Naive thymus-derived CD8-positive, alpha-beta T cell (primary cell): ENCODE data around the gene C8G. TPM values are rescaled to one million over a fixed set of nuclear protein-coding genes. Genes with fewer than 3 reads are reported as not detected.
A peak's percentile ranks its signal among the peaks of the same experiment; 100 is the strongest.

ENCODE experiments used
- ATAC-seq, 2 donors: fragments of 150-1000 bp; cut with Tn5 transposase in 1 of 2; sonication (Bioruptor Pico), chemical (Tn5 transposase) in 1 of 2; 1 replicate in 1 of 2; 2 replicates in 1 of 2; pipeline ENCODE4 v1.10.0; 2021; ENCODE audit warnings: mild to moderate bottlenecking in 2 of 2, moderate library complexity in 2 of 2
- POLR2A ChIA-PET: fragments of 350-600 bp; sonication (Branson Sonifier 250); formaldehyde crosslinking; loops from one replicate; lab custom pipeline; 2021; ENCODE audit warnings: antibody characterized with exemption; lab: Charles Lee
- DNase-seq, 10 donors: peaks; one replicate each; pipeline versions ENCODE4 v3.0.0 to v3.0.0-alpha.2; 2020 to 2022
- H3K27ac Mint-ChIP-seq, 10 donors: one replicate each; pipeline ENCODE4 v1.8.0; 2020 to 2022; ENCODE audit warnings: mild to moderate bottlenecking in 10 of 10, mixed read lengths in 10 of 10, moderate library complexity in 4 of 10, inconsistent platforms in 1 of 10
- H3K27me3 Mint-ChIP-seq, 5 donors: one replicate each; pipeline ENCODE4 v1.8.0; 2021 to 2022; ENCODE audit warnings: mixed read lengths in 5 of 5
- H3K36me3 Mint-ChIP-seq, 3 donors: one replicate each; pipeline ENCODE4 v1.8.0; 2020 to 2022; ENCODE audit warnings: mixed read lengths in 3 of 3, mild to moderate bottlenecking in 2 of 3, inconsistent platforms in 1 of 3
- H3K4me1 Mint-ChIP-seq, 4 donors: one replicate each; pipeline ENCODE4 v1.8.0; 2021 to 2022; ENCODE audit warnings: mixed read lengths in 4 of 4
- H3K4me3 Mint-ChIP-seq, 10 donors: one replicate each; pipeline ENCODE4 v1.8.0; 2020 to 2022; ENCODE audit warnings: mild to moderate bottlenecking in 10 of 10, mixed read lengths in 10 of 10, moderate library complexity in 6 of 10, inconsistent platforms in 1 of 10
- H3K9me3 Mint-ChIP-seq, 9 donors: one replicate each; pipeline ENCODE4 v1.8.0; 2020 to 2022; ENCODE audit warnings: mixed read lengths in 9 of 9, mild to moderate bottlenecking in 3 of 9, inconsistent platforms in 1 of 9, moderate library complexity in 1 of 9
- polyA plus RNA-seq, 3 donors: library from polyadenylated mRNA; unstranded; fragments of 300-500 nt; fragmentation: Illumina TruSeq; gene quantifications; one replicate each; pipeline ENCODE4 v1.2.3, GENCODE V29; 2021
- total RNA-seq, 8 experiments: library from RNA in 2 of 8; stranded (reverse) in 2 of 8; gene quantifications; one replicate each; pipeline ENCODE4 v1.2.3 and lab custom pipeline; 2021 to 2026

The C8G gene
- total and polyA plus RNA-seq, 5 experiments from 2014 or later, result 0.99 to 1.6 TPM; not detected in 3

DNA sequence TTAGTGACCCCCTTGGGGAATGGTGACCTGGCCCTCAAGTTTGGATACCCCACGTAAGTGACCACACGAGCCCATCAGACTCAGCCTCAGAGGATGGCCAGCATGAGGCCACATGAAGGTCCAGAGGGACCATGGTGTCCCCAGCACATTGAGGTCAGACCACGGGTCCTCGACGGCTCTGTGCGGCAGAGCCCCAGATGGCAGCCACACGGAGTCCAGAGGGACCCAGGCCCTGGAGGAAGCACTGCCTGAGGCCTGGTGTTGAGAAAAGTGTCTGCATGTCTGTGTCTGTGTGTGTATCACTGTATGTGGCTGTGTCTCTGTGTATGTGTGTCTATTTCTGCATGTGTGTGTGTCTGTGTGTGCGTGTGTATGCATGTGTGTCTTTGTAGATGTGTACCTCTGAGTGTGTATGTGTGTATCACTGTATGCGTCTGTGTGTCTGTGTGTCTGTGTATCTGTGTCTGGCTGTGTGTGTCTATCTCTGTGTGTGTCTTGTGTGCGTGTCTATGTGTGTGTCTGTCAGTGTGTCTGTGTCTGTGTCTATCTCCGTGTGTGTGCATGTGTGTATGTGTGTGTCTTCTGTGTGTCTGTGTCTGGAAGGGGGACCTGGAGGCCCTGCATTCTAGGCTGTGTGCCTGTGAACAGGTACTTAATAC is 38.7 kb downstream of the C8G start:
- Mint-ChIP-seq H3K36me3 (no peaks in the 10 kb centered on the region), H3K4me1 (peaks cover 3 to 9% (median 8%) of the 10 kb centered on the region in 4 donors), H3K27ac (peak overlapping the region in 2 of 10 donors; percentile 13 to 31), H3K9me3 (no peaks in the 10 kb centered on the region), H3K4me3 (peak overlapping the region in 9 of 10 donors; percentile 1 to 73 (median 34)), H3K27me3 (peaks cover 3 to 27% (median 13%) of the 10 kb centered on the region in 5 donors)
- ATAC-seq (no peak), DNase-seq (no peak)
- POLR2A ChIA-PET, result no interaction called here

DNA sequence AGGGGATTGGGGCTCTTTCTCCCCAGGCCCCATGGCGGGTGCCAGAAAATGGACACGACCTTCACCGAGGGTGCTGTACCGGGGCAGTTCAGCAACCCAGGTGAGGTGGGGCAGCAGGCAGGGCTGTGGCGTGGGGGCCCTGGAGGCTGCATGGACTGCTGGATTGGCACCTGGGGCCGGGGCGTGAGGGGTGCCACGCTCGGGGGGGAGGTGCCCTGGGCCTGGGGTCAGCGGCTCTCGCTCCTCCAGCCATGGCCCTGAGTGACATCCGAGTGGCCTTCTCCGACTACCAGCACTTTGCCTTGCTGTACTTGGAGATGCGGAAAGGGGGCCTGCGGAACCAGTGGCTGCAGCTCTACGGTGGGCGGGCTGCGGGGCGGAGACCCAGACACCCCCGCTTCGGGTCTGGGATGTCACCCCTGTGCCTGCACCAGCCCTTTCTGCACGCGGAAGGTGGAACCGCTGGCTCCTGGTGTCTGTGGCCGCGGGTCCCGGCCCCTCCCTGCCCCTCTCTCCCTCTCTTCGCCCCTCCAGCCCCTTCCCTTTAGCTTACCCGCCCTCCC is 39.5 kb downstream of the C8G start:
- H3K27me3 Mint-ChIP-seq, result peaks cover 3 to 27% (median 13%) of the 10 kb centered on the region in 5 donors
- POLR2A ChIA-PET, result interaction anchor here (1.5 to 1.7 kb wide), 3 partner anchors 8 to 34 kb away, joined by 5 to 6 read pairs (median 5); partner anchors contain the start of gene PTGDS
- DNase-seq (no peak), ATAC-seq (peak; percentile 64 to 68)
- peaks cover 3 to 9% (median 8%) of the 10 kb centered on the region in 4 donors for H3K4me1 Mint-ChIP-seq
- H3K27ac Mint-ChIP-seq, result no peak overlapping the region
- H3K4me3 Mint-ChIP-seq, result peak overlapping the region in 7 of 10 donors; percentile 24 to 84 (median 63)
- no peaks in the 10 kb centered on the region for H3K36me3 Mint-ChIP-seq
- H3K9me3 Mint-ChIP-seq, result no peaks in the 10 kb centered on the region

DNA sequence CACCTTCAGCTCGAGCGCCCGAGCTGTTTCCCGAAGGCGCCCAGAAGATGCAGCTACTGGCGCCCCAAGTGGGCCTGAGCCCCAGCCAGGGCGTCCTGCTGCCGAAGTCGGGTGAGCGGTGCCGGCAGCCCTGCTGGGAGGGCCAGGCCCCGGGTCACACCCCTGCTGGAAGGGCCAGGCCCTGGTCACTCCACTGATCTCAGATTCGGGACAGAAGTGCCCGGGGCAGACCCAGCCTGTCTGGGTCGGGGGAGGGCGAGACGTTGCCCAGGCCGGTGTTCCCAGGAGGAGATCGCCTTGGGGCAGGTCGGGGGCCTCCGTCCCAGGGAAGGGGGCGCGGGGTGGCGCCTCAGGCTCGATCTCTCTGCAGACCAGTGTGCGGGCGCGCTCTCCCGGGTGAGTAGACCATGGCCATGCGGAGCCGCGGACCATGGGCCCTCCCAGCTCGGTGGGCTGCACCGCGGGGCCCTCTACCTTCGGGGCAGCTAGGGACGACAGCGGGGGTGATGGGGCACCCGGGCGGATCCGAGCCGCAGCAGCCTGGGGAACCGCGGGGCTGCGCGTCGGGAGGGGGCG is 40.1 kb downstream of the C8G start:
- Mint-ChIP-seq H3K36me3 (no peaks in the 10 kb centered on the region), H3K27ac (no peak overlapping the region), H3K9me3 (no peaks in the 10 kb centered on the region), H3K4me3 (peak overlapping the region in 7 of 10 donors; percentile 24 to 84 (median 63)), H3K27me3 (peaks cover 3 to 27% (median 13%) of the 10 kb centered on the region in 5 donors), H3K4me1 (peaks cover 3 to 9% (median 8%) of the 10 kb centered on the region in 4 donors)
- POLR2A ChIA-PET, result interaction anchor here (1.5 to 1.7 kb wide), 3 partner anchors 8 to 34 kb away, joined by 5 to 6 read pairs (median 5); partner anchors contain the start of gene PTGDS
- ATAC-seq (peak; percentile 71 to 73), DNase-seq (no peak)

GRCh38 chr9:136985853-136986252 is 40.8 kb downstream of the C8G start:
- POLR2A ChIA-PET, result interaction anchor here (1.0 to 1.7 kb wide), 5 partner anchors 9 to 40 kb away, joined by 3 to 6 read pairs (median 5); partner anchors contain the start of genes LCN12 and PTGDS

DNA sequence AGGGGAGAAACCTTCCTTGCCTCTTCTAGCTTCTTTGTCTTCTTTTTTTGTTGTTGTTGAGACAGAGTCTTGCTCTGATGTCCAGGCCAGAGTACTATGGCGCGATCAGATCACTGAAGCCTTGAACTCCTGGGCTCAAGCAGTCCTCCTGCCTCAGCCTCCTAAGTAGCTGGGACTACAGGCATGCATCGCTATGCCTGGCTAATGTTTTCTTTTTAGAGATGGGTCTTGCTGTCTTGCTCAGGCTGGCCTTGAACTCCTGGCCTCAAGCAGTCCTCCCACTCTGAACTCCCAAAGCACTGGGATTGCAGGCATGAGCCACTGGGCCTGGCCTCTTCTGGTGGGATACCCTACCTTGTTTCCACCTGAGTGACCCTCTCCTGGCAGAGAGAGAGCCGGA is 43.8 kb downstream of the C8G start:
- no peak for ATAC-seq
- peaks cover 0 to 4% (median 2%) of the 10 kb centered on the region in 3 donors for H3K36me3 Mint-ChIP-seq
- H3K4me1 Mint-ChIP-seq, result peaks cover 10 to 31% (median 25%) of the 10 kb centered on the region in 4 donors
- H3K4me3 Mint-ChIP-seq, result no peak overlapping the region
- H3K9me3 Mint-ChIP-seq, result no peaks in the 10 kb centered on the region
- POLR2A ChIA-PET, result interaction anchor here (0.6 to 1.3 kb wide), 3 partner anchors 8 to 34 kb away, joined by 4 to 5 read pairs (median 4); partner anchors contain the start of gene CLIC3
- DNase-seq, result no peak
- peak overlapping the region in 1 of 10 donors; percentile 70 for H3K27ac Mint-ChIP-seq
- H3K27me3 Mint-ChIP-seq, result peaks cover 2 to 14% (median 7%) of the 10 kb centered on the region in 5 donors

More at GRCh38 chr9:136985853-136986252, 40.8 kb downstream of the C8G start:
- Mint-ChIP-seq H3K27me3 (peaks cover 3 to 27% (median 13%) of the 10 kb centered on the region in 5 donors), H3K4me3 (peak overlapping the region in 5 of 10 donors; percentile 29 to 79 (median 46)), H3K36me3 (no peaks in the 10 kb centered on the region), H3K9me3 (no peaks in the 10 kb centered on the region), H3K4me1 (peaks cover 3 to 13% (median 10%) of the 10 kb centered on the region in 4 donors), H3K27ac (no peak overlapping the region)
- ATAC-seq (peak in 1 of 2 donors; percentile 15), DNase-seq (no peak)

DNA sequence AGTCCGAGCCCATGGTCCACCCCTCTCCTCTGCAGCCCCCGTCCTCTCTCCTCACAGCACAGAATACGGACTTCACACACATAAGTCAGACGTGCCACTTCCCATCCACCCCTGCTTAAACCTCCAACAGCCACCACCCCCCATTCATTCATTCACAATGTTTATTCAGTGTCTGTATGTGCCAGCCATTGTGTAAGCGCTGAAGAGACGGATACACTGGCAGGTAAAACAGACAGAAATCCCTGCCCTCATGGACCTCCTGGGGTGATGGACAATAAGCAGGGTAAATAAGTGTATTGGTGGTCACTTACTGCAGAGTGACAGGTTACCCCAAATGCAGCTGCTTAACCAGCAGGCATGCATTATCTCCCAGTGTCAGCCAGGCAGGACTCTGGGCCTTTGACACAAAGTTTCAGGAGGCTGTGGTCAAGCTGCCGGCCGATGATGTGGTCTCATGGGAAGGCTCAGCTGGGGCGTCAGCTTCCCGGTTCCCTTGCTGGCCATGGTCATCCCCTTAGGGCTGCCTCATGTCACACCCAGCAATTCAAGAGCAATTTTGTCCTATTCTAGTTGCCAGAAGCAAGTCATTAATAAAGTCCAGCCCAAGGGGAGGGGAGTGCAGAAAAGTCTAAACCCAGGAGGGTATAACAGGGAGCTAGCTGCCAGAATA is 45.3 kb downstream of the C8G start:
- POLR2A ChIA-PET, result interaction anchor here (4.1 to 9.3 kb wide), 2 partner anchors 14 to 43 kb away, joined by 45 to 113 read pairs; partner anchors contain the start of genes C8G, FBXW5 and PTGDS
- H3K36me3 Mint-ChIP-seq, result peaks cover 0 to 5% (median 2%) of the 10 kb centered on the region in 3 donors

DNA sequence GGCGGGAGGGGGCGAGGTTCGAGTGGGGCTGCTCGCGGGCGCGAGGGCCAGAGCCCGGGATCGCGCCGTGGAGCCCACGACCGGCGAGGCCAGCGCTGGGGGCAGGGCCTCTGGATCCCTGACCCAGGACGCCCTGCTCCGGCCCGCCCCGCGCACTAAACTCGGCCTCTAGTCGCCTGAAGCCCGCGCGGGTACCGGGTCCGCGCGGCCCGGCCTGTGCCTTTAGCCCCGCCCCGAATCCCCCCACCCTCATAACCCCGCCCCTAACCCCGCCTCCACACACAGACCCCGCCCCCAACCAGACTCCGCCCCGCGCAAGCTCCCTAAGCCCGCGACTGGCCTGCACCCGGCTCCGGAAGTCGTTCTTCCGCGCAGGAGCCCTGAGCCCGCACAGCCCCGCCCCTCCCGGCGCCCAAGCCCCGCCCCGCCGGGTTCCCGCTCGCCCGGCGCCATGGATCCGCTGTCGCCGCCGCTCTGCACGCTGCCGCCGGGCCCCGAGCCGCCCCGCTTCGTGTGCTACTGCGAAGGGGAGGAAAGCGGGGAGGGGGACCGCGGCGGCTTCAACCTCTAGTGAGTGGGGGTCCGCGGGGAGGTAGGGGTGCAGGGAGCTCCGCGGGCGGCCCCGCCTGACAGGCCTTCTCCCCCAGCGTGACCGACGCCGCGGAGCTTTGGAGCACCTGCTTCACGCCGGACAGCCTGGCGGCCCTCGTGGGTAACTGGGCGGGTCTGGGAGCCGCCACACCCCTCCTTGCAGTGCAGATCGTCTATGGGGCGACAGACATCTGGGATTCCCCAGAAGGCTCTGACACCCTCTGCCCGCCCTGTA is 47.2 kb downstream of the C8G start, which contains the start of gene PAXX:
Gene PAXX, plus strand, starts transcription at position 430 of the 826 bp plus-strand sequence. Its CDS starts 22 bp downstream, at position 452.
- peak within 1 kb of the TSS; percentile 78 to 96 (median 92) for H3K27ac Mint-ChIP-seq
- POLR2A ChIA-PET, result interaction anchor here (0.6 to 9.3 kb wide), 24 partner anchors 9 to 231 kb away, joined by 3 to 113 read pairs (median 6); partner anchors contain the start of genes ABCA2, AJM1, C8G and EDF1
- ATAC-seq (peak; percentile 80 to 83), DNase-seq (peak; percentile 86 to 97 (median 92))
- peaks cover 7 to 42% (median 34%) of the 10 kb centered on the region in 4 donors for H3K4me1 Mint-ChIP-seq
- peak within 1 kb of the TSS; percentile 84 to 93 (median 88) for H3K4me3 Mint-ChIP-seq
- peaks cover 0 to 7% (median 0%) of the 10 kb centered on the region in 5 donors for H3K27me3 Mint-ChIP-seq
- peaks cover 0 to 5% (median 2%) of the 10 kb centered on the region in 3 donors for H3K36me3 Mint-ChIP-seq
- H3K9me3 Mint-ChIP-seq, result no peaks in the 10 kb centered on the region

More for the DNA sequence above, 45.3 kb downstream of the C8G start:
- Mint-ChIP-seq H3K27me3 (peaks cover 0 to 11% (median 0%) of the 10 kb centered on the region in 5 donors), H3K9me3 (no peaks in the 10 kb centered on the region), H3K27ac (peak overlapping the region in 7 of 10 donors; percentile 11 to 87 (median 74)), H3K4me1 (peaks cover 7 to 29% (median 23%) of the 10 kb centered on the region in 4 donors), H3K4me3 (peak overlapping the region; percentile 56 to 91 (median 84))
- no peak for DNase-seq
- ATAC-seq, result no peak

GRCh38 chr9:136992819-136993369 is 47.9 kb downstream of the C8G start:
- ATAC-seq, result no peak
- DNase-seq, result peak in 1 of 10 donors; percentile 59
- peaks cover 10 to 48% (median 39%) of the 10 kb centered on the region in 4 donors for H3K4me1 Mint-ChIP-seq
- peaks cover 0 to 4% (median 0%) of the 10 kb centered on the region in 5 donors for H3K27me3 Mint-ChIP-seq
- peak overlapping the region; percentile 78 to 96 (median 92) for H3K27ac Mint-ChIP-seq
- peaks cover 0 to 5% (median 2%) of the 10 kb centered on the region in 3 donors for H3K36me3 Mint-ChIP-seq
- H3K4me3 Mint-ChIP-seq, result peak overlapping the region; percentile 84 to 93 (median 88)
- POLR2A ChIA-PET, result interaction anchor here (0.6 to 9.3 kb wide), 21 partner anchors 9 to 248 kb away, joined by 3 to 113 read pairs (median 5); partner anchors contain the start of genes ABCA2, AJM1, C8G and EDF1
- H3K9me3 Mint-ChIP-seq, result no peaks in the 10 kb centered on the region

DNA sequence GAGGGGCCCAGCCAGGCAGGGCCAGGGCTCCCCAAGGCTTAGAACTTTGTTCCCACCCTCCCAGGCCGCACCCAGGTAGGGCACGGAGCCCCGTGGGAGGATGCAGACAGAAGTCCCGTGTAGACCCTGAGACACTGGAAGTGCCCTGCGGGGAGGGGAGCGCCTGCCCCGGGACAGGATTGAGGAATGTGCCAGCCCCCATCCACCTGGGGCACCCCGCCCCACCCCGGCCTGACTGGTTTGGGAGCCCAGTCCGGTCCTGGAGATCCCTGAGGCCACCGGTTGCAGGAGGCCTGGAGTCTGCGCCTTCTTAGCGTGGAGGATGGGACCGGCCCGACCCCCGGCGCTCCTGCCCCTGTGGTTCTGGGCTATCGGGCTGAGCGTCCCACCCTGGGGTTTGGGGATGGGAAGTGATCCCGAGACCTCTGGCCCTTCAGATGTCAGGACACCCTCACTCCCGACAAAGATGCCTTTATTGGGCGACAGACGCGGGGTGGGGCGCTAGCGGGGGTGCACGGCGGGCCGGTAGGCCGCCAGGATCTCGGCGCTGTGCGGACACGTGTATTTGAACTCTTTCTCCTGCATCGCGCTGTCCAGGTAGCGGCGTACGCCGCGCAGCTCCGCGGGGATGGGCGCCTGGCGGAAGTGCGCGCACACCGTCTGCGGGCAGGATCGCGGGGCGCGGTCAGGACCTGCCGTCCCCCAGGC is 49.3 kb downstream of the C8G start:
- ATAC-seq (no peak), DNase-seq (no peak)
- H3K27me3 Mint-ChIP-seq, result no peaks in the 10 kb centered on the region
- peak overlapping the region in 5 of 10 donors; percentile 64 to 96 (median 91) for H3K27ac Mint-ChIP-seq
- peaks cover 0 to 5% (median 2%) of the 10 kb centered on the region in 3 donors for H3K36me3 Mint-ChIP-seq
- POLR2A ChIA-PET, result interaction anchor here (0.6 to 9.3 kb wide), 7 partner anchors 7 to 514 kb away, joined by 4 to 113 read pairs (median 10); partner anchors contain the start of genes AJM1, C8G, FBXW5 and PTGDS
- no peaks in the 10 kb centered on the region for H3K9me3 Mint-ChIP-seq
- peak overlapping the region; percentile 42 to 93 (median 88) for H3K4me3 Mint-ChIP-seq
- peaks cover 17 to 54% (median 50%) of the 10 kb centered on the region in 4 donors for H3K4me1 Mint-ChIP-seq

DNA sequence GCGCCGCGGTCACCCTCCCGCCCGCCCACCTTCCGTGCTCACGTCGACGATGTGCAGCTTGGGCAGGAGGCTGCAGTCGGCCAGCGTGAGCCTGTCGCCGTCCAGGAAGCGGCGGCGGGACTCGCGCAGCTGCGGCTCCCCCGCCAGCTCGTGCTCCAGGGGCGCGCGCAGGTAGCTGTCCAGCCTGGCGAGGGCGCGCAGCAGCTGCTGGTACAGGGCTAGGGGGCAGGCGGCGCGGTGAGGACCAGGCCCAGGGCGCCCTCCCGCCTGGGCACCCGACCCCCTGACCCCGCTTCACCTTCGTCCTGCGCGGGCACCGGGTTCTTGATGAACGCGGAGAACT is 49.8 kb downstream of the C8G start:
- Mint-ChIP-seq H3K36me3 (peaks cover 0 to 5% (median 2%) of the 10 kb centered on the region in 3 donors), H3K27me3 (no peaks in the 10 kb centered on the region), H3K4me1 (peaks cover 17 to 55% (median 54%) of the 10 kb centered on the region in 4 donors), H3K9me3 (no peaks in the 10 kb centered on the region), H3K27ac (peak overlapping the region in 1 of 10 donors; percentile 70), H3K4me3 (peak overlapping the region in 1 of 10 donors; percentile 43)
- POLR2A ChIA-PET, result interaction anchor here (1.6 to 9.3 kb wide), 3 partner anchors 40 to 48 kb away, joined by 4 to 113 read pairs (median 16); partner anchors contain the start of genes C8G and FBXW5
- no peak for DNase-seq
- no peak for ATAC-seq
